Measurements from ENCODE around the gene SLC25A36.

The SLC25A36 gene

DNA sequence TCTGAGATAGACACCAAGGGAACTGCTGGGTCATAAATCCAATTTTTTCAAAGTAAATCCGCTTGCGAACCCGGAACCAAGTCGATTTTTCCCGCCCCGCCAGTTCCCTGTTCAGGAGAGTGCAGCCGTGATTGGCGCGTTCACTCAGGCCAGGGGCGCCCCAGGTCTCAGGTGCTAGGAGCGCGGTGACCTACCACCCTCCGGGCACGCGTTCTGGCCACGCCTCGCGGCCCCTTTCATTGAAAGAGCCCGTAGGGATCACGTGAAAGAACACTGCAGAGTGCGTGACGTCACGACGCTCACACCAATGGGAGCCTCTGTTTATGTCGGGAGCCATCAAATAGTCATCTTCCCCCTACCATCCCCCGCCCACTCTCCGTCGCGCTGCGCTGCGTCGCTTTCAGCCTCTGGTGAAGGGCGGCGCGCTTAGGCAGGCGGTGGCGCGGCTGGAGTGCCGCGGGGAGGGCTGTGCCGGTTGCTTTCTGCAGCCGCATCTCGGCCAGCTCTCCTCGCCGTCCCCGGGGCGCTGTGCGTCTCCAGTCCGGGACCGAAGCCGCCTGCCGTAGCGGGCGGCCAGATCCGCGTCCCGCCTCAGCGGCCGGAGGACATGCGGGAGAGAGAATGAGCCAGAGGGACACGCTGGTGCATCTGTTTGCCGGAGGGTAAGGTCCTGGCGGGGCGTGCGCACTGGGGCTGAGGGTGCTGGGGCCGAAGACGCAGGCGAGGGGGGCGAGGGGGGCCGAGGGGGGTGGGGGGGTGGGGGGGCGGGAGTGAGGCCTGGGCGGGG is at the start of gene SLC25A36:
Gene SLC25A36 (plus strand): TSS at position 403 of the 787 bp plus-strand sequence. CDS start 219 bp downstream, at position 622.
- DNase-seq: peak; percentile 99

DNA sequence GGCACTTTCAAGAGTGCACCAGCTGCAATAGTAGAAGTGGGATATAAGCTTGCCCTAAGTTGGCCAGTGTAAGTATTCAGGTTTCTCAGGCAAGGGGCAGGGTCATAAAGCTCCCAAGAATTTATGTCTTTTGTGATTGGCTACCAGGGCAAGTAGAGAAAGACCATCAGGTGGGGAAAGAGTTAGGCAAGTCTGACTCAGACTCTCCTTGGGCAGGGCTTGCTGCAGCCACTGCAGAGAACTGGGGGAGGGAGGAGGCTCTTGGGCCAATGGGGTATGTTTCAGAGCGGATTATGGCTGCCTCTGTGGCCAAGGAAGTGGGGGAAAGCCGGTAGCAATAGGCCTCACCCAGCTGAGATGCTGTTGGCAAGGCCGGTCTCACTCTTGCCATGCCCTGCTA is 44.6 kb upstream of the SLC25A36 start:
- DNase-seq: no peak

GRCh38 chr3:140898340-140899180 is 43.1 kb upstream of the SLC25A36 start:
- peak; percentile 33 for DNase-seq

- DNase-seq: no peak
Measured at GRCh38 chr3:140899363-140899762, 42.3 kb upstream of the SLC25A36 start.

- DNase-seq: no peak
Measured at GRCh38 chr3:140902791-140903190, 38.8 kb upstream of the SLC25A36 start.

DNA sequence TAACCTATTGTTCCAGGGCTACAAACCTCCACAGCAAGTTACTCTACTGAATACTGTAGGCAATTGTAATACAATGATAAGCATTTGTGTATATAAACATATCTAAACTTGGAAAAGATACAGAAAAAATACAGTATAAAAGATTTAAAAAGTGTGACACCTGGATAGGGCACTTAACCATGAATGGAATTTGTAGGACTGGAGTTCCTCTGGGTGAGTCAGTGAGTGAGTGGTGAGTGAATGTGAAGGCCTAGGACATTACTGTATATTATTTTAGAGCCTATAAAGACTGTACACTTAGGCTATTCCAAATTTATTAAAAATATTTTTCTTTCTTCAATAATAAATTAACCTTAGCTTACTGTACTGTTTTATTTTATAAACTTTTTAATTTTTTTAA is 38.4 kb upstream of the SLC25A36 start:
- no peak for DNase-seq

GRCh38 chr3:140904521-140904920 is 37.1 kb upstream of the SLC25A36 start:
- no peak for DNase-seq

DNA sequence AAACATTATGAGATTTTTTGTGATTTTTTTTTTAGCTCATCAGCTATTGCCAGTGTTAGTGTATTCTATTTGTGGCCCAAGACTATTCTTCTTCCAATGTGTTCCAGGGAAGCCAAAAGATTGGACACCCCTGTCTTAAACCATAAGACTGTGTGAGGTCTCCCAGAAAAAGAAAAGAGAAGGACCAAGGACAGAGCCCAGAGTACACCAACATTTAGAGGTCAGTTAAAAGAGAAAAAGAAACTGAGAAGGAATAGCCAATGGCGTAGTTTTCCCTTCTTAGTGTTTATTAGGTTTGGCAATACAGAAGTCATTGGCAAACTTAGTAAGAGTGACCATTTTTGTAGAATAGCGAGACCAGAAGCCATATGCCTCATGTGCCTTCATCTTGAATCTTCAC is 36.1 kb upstream of the SLC25A36 start:
- DNase-seq: no peak

GRCh38 chr3:140906785-140907184 is 34.9 kb upstream of the SLC25A36 start:
- no peak for DNase-seq

GRCh38 chr3:140910860-140911259 is 30.8 kb upstream of the SLC25A36 start:
- DNase-seq: no peak

DNA sequence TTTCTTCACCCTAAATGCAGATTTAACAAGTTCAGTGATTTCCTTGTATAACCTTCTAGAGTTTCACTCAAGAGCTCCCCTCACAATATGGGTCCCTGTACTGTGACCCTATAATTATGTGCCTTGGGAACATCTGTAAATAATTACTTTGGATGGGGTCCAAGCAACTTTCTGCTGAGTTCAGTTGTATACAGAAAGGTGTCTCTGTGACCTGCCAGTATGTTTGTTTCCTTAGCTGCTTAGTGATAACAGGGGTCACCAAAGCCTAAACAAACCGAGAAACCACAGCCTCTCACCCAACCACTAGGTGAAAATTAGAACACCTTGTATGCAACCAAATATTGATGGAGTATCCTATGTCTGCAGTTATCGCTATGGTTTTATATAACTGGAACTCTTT is 29.8 kb upstream of the SLC25A36 start:
- no peak for DNase-seq

DNA sequence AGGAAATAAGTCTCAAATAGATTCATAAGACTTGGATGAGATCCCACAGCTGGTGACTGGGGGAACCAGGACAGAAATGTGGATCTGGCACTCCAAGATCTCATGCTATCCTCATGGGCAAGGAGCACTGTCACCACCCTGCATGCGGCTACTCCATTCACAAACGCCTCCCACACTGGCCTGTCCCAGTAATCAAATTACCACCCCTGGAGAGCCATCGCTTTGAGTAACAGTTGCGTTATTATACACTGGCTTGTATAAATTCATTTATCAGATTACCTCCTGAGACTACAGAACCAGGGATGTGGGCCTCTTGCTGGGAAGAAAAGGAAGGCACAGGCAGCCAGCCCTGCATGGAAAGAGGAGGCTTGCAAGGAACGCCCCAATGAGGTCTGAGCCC is 27.9 kb upstream of the SLC25A36 start:
- no peak for DNase-seq

DNA sequence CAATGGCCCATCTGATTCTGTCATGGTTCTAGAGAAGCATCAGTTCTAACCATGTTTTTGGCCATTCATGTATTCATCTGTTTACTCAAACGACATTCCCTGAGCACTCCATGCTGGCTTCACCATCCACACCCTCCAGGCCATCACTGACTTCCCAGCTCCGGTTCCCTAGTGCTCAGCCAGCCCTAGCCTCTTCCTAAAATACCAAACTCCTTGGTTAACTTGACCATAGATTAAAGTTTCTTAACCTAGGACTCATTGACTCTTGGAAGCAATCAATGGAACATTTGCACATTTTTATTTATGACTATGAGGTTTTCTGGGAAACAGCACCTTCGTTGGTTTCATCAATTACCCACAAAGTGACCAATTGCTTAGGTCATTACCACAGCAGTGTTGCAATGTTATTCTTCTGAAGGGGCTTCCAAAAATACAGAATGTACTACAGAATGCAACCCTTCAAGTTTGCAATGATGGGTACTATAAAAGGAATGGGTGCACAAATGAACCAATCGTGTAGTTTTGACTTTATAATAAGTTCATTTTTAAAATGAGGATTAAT is 27.2 kb upstream of the SLC25A36 start:
- DNase-seq: no peak

DNA sequence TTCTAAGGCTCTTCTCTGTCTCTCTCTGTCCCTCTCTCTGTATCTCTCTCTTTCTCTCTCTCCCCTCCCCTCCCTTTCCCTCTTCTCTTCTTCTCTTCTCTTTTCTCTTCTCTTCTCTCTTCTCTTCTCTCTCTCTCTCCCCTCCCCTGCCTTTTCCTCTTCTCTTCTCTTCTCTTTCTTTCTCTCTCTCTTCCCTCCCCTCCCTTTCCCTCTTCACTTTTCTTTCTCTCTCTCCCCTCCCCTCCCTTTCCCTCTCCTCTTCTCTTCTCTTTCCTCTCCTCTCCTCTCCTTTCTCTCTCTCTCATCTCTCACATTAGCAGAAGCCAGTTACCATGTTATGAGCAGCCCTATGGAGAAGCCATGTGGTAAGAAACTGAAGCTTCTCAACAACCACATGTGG is 25.0 kb upstream of the SLC25A36 start:
- no peak for DNase-seq

DNA sequence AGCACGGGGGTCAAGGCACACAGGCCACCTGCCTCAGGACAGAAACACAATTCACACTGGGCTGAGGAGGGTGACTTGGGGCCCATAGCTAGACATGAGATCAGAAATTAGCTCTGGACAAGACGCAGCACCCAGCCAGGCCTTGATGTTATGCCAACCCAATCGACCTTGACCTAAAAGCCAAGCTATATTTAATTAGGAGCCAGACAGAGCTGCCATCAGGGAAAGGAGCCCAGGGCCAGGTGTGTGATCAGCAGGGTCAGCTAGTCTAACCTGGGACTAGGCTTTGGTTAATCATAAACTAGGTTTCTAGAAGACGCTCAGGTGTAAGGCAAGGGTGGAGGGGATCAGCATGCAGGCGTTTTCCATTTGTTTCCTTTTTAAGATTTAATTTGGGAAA is 23.9 kb upstream of the SLC25A36 start:
- no peak for DNase-seq

DNA sequence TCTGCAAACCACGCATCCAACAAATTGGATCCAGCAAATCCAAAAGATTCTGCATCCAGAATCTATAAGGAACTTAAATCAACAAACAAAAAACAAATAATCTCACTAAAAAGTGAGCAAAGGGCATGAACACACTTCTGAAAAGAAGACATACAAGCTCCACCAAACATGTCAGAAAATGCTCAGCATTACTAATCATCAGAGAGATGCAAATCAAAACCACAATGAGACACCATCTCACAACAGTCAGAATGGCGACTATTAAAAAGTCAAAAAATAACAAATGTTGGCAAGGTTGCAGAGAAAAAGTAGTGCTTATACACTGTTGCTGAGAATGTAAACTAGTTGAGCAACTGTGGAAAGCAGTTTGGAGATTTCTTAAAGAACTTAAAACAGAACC is 21.6 kb upstream of the SLC25A36 start:
- no peak for DNase-seq

DNA sequence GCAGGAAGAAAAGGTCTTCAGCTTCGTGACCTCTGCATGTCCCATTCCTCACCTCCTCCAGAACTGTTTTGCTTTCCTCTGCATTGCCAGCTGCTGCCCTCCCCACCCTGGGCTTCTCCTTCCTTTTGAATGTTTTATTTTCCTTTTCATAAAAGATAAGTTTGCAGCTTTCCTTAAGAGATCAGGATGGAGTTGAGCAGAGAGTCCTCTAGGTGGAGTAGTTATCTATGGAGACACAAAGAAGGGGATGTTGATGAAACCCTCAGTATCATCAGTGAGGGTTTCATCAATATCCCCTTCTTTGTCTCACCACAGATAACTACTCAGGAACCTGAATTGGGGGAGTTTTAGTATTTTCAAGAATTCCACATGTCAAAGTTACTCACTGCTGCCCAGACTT is 19.0 kb upstream of the SLC25A36 start:
- DNase-seq: no peak

DNA sequence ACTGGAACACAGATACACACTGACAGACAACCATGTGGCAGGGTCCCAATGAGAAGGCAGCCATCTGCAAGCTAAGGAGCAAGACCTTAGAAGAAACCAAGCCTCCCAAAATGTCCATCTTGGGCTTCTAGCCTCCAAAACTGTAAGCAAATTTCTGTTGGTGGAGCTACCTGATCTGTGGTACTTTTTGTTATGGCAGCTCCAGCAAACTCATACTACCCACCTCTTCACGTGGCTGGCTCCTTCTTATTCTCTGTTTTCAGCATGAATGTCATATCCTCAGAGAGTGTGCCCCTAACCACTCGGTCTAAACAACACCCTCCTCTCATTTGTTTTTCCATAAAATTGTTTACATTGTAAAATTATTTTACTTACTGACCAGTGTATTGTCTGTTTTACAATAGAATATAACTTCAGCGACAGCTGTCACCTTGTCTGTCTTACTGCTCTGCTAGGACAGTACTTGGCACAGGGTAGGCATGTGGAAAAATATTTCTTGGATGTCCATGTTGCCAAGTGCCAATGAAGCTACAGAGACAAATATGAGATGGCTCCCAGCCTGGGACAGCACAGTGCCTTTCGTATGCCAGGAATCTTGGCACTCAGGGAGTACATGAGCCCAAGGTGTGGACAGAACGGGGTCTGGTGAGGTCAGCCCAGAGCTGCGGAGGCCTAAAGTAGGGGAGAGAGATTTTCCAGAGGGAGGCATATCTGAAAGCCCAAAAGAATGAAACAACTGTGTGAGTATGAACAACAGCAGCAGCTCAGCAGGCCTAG is 17.4 kb upstream of the SLC25A36 start:
- no peak for DNase-seq

- DNase-seq: no peak
Measured at GRCh38 chr3:140927279-140928069, 14.2 kb upstream of the SLC25A36 start.

GRCh38 chr3:140929446-140929845 is 12.2 kb upstream of the SLC25A36 start:
- DNase-seq: no peak

DNA sequence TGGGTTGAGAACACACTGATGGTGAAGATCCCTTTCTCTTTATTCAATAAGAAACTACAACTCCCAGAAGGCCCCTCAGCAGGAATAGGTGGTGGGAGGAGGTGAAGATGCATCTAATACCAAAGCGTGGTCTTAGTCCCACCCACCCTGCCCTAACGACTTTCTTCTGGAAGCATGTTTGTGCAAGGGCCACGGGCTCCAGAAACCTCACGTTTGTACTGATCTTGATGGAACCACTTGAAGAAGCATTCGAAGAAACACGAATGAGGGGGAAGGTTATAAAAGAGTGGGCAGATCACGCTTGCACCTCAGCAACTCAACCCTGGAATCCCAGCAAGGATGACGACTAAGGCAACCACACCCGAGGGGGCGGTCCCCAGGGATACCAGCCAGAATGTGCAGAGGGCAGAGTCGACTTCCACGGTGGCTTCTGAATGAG is 10.6 kb upstream of the SLC25A36 start:
- no peak for DNase-seq

GRCh38 chr3:140931801-140932200 is 9.8 kb upstream of the SLC25A36 start:
- DNase-seq: no peak

Data from NCI-H1092 (cell line).